Measurements from ENCODE around the gene POLR1G. TPM values are rescaled to one million over a fixed set of nuclear protein-coding genes. Genes with fewer than 3 reads are reported as not detected.

The POLR1G gene
- polyA plus RNA-seq, 1 of the 3 experiments (the other 2 are of a cell fraction), result 11.9 TPM

DNA sequence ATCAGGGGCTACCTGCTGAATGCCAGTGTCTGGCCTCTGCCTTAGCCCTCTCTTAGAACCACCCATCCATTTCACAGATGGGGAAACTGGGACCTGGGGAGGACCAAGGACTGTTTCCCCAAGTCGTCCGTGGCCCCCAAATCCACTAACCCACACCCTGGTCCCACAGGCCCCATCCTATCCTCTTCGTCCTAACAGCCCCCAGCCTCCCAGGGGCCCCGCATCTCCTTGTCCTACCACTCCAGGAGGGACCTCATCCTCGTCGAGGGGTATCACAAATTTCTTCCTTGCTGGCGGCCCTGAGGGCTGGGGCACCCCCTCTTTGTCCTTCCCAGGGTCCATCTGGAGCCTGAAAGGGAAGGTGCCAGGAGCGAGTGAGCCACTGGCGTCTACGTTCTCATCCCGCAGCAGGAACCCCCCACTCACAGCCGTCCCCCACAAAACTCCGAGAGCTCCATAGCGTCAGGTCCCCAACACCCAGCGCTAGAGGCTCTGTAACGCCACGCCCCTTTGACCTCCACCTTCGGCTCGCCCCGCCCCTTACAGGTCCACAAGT, 16.7 kb downstream of the POLR1G start:
- Histone ChIP-seq H3K9ac (peak overlapping the region; percentile 78), H2AFZ (ENCODE audit: low read depth) (no peak overlapping the region), H3K79me2 (ENCODE audit: insufficient read depth) (peaks cover 34% of the 10 kb centered on the region), H3K36me3 (replicated peaks in 1 of 2; ENCODE audit: control insufficient read depth in 1 of 2, insufficient read depth in 2 of 2, low read length in 1 of 2) (peaks cover 4 to 13% of the 10 kb centered on the region in 2 experiments), H3K9me3 (no peaks in the 10 kb centered on the region), H3K27me3 (ENCODE audit: insufficient read depth) (no peaks in the 10 kb centered on the region), H3K4me3 (ENCODE audit: low read depth in 2 of 2, low read length in 1 of 2) (peak overlapping the region; percentile 67 to 85), H3F3A (replicated peaks; ENCODE audit: insufficient read depth) (peaks cover 39% of the 10 kb centered on the region), H3K4me1 (ENCODE audit: control insufficient read depth in 1 of 2, insufficient read depth in 2 of 2, low read depth in 1 of 2, low read length in 1 of 2) (peaks cover 14 to 20% of the 10 kb centered on the region in 2 experiments), H3K27ac (ENCODE audit: low read depth in 2 of 2, low read length in 1 of 2) (peak overlapping the region; percentile 92 to 100), H3K4me2 (peak overlapping the region; percentile 97), H3K9me2 (no peaks in the 10 kb centered on the region), H4K20me1 (ENCODE audit: insufficient read depth) (no peaks in the 10 kb centered on the region; the same call in 1 of the 2 replicates)
- WGBS (ENCODE audit: low lambda C conversion rate), result 7% methylated on average over 19 of the region's 20 CpGs
- ChIA-PET POLR2A (interaction anchor here (1.1 kb wide), 1 partner anchor 56 kb away, joined by 3 read pairs; no protein-coding TSS in a partner anchor), CTCF (interaction anchor here (3.0 to 4.7 kb wide), 3 partner anchors 16 to 63 kb away, joined by 21 to 57 read pairs (median 29); no protein-coding TSS in a partner anchor)
- no peak for DNase-seq
- no peak for TF ChIP-seq MEF2A (IDR thresholded peaks at IDR 0.05; ENCODE audit: borderline replicate concordance, low read depth)
- TF ChIP-seq MXI1 (IDR thresholded peaks at IDR 0.05; ENCODE audit: low read depth, low read length), result no peak
- TF ChIP-seq, protein P1, sequence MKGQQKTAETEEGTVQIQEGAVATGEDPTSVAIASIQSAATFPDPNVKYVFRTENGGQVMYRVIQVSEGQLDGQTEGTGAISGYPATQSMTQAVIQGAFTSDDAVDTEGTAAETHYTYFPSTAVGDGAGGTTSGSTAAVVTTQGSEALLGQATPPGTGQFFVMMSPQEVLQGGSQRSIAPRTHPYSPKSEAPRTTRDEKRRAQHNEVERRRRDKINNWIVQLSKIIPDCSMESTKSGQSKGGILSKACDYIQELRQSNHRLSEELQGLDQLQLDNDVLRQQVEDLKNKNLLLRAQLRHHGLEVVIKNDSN (IDR thresholded peaks at IDR 0.05; ENCODE audit: borderline replicate concordance, low read depth), result no peak
- no peak for TF ChIP-seq SMC3 (IDR thresholded peaks at IDR 0.05; ENCODE audit: low read depth, low read length)
- no peak for TF ChIP-seq SIN3A (IDR thresholded peaks at IDR 0.05; ENCODE audit: borderline replicate concordance, low read depth, low read length)

DNA sequence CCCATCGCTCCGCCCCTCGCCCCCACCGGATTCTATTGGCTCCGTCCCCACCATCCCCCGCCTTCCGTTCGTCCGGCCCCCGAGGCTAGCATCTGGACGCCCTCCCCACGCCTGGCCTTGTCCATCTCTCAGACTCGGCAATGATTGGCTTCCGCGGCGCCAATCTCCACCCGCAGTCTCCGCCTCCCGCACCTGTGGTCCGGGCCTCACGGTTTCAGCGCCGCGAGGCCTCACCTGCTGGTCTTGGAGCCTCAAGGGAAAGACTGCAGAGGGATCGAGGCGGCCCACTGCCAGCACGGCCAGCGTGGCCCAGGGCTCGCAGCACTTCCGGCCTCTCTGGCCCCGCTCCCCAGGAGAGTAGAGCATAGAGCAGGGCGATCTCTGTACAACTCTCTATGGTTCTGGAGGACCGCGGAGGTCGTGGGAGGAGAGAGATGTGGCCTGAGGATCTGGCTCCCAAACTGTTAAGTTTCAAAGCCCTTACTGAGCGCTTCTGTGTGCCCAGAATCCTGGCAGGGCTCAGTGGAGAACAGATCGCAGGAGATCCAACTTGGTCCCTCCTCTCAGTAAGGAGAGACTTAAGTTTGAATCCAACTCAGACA, 17.2 kb downstream of the POLR1G start, which contains the start of gene ERCC1:
Gene ERCC1, minus strand, starts transcription at position 329 of the 602 bp plus-strand sequence. CDS start 543 bp downstream, outside the sequence.
- H3K4me1 ChIP-seq (ENCODE audit: control insufficient read depth in 1 of 2, insufficient read depth in 2 of 2, low read depth in 1 of 2, low read length in 1 of 2), result peaks cover 15 to 20% of the 10 kb centered on the region in 2 experiments
- peak; percentile 98 for DNase-seq
- CTCF ChIA-PET, result interaction anchor here (0.6 to 4.7 kb wide), 4 partner anchors 16 to 101 kb away, joined by 3 to 57 read pairs (median 25); no protein-coding TSS in a partner anchor
- H3K4me2 ChIP-seq, result peak within 1 kb of the TSS; percentile 97
- no peaks in the 10 kb centered on the region for H3K9me3 ChIP-seq
- peak within 1 kb of the TSS; percentile 92 to 100 for H3K27ac ChIP-seq (ENCODE audit: low read depth in 2 of 2, low read length in 1 of 2)
- H3F3A ChIP-seq (replicated peaks; ENCODE audit: insufficient read depth), result peaks cover 38% of the 10 kb centered on the region
- H3K9ac ChIP-seq, result peak within 1 kb of the TSS; percentile 78
- POLR2A ChIA-PET, result interaction anchor here (1.1 kb wide), 1 partner anchor 55 kb away, joined by 3 read pairs; no protein-coding TSS in a partner anchor
- no peaks in the 10 kb centered on the region; the same call in 1 of the 2 replicates for H4K20me1 ChIP-seq (ENCODE audit: insufficient read depth)
- H3K36me3 ChIP-seq (replicated peaks in 1 of 2; ENCODE audit: control insufficient read depth in 1 of 2, insufficient read depth in 2 of 2, low read length in 1 of 2), result peaks cover 4 to 10% of the 10 kb centered on the region in 2 experiments
- H3K4me3 ChIP-seq (ENCODE audit: low read depth in 2 of 2, low read length in 1 of 2), result peak within 1 kb of the TSS; percentile 67 to 85
- 1% methylated on average over 37 of the region's 37 CpGs for WGBS (ENCODE audit: low lambda C conversion rate)
- no peaks in the 10 kb centered on the region for H3K9me2 ChIP-seq
- peak within 1 kb of the TSS; percentile 53 for H2AFZ ChIP-seq (ENCODE audit: low read depth)
- peaks cover 34% of the 10 kb centered on the region for H3K79me2 ChIP-seq (ENCODE audit: insufficient read depth)
- no peaks in the 10 kb centered on the region for H3K27me3 ChIP-seq (ENCODE audit: insufficient read depth)
- TF ChIP-seq TCF12 (IDR thresholded peaks at IDR 0.05), result peak; percentile 46; the same call in 1 of the 2 replicates
- TF ChIP-seq, protein P2, sequence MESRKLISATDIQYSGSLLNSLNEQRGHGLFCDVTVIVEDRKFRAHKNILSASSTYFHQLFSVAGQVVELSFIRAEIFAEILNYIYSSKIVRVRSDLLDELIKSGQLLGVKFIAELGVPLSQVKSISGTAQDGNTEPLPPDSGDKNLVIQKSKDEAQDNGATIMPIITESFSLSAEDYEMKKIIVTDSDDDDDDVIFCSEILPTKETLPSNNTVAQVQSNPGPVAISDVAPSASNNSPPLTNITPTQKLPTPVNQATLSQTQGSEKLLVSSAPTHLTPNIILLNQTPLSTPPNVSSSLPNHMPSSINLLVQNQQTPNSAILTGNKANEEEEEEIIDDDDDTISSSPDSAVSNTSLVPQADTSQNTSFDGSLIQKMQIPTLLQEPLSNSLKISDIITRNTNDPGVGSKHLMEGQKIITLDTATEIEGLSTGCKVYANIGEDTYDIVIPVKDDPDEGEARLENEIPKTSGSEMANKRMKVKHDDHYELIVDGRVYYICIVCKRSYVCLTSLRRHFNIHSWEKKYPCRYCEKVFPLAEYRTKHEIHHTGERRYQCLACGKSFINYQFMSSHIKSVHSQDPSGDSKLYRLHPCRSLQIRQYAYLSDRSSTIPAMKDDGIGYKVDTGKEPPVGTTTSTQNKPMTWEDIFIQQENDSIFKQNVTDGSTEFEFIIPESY (IDR thresholded peaks at IDR 0.05; ENCODE audit: borderline replicate concordance, low read depth), result no peak
- TF ChIP-seq, protein P3, sequence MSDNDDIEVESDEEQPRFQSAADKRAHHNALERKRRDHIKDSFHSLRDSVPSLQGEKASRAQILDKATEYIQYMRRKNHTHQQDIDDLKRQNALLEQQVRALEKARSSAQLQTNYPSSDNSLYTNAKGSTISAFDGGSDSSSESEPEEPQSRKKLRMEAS (IDR thresholded peaks at IDR 0.05; ENCODE audit: low read depth), result peak; percentile 71; the same call in 1 of the 2 replicates
- no peak for TF ChIP-seq FOSL2 (IDR thresholded peaks at IDR 0.05; ENCODE audit: borderline replicate concordance, low read depth)
- TF ChIP-seq CHD2 (IDR thresholded peaks at IDR 0.05; ENCODE audit: low read length, partially characterized antibody), result peak; percentile 68
- TF ChIP-seq ELF1 (IDR thresholded peaks at IDR 0.05), result peak; percentile 86
- TF ChIP-seq RCOR1 (IDR thresholded peaks at IDR 0.05; ENCODE audit: low read length), result no peak
- peak; percentile 60; the same call in 1 of the 2 replicates for TF ChIP-seq SIN3A (IDR thresholded peaks at IDR 0.05; ENCODE audit: borderline replicate concordance, low read depth, low read length)
- TF ChIP-seq, protein P4, sequence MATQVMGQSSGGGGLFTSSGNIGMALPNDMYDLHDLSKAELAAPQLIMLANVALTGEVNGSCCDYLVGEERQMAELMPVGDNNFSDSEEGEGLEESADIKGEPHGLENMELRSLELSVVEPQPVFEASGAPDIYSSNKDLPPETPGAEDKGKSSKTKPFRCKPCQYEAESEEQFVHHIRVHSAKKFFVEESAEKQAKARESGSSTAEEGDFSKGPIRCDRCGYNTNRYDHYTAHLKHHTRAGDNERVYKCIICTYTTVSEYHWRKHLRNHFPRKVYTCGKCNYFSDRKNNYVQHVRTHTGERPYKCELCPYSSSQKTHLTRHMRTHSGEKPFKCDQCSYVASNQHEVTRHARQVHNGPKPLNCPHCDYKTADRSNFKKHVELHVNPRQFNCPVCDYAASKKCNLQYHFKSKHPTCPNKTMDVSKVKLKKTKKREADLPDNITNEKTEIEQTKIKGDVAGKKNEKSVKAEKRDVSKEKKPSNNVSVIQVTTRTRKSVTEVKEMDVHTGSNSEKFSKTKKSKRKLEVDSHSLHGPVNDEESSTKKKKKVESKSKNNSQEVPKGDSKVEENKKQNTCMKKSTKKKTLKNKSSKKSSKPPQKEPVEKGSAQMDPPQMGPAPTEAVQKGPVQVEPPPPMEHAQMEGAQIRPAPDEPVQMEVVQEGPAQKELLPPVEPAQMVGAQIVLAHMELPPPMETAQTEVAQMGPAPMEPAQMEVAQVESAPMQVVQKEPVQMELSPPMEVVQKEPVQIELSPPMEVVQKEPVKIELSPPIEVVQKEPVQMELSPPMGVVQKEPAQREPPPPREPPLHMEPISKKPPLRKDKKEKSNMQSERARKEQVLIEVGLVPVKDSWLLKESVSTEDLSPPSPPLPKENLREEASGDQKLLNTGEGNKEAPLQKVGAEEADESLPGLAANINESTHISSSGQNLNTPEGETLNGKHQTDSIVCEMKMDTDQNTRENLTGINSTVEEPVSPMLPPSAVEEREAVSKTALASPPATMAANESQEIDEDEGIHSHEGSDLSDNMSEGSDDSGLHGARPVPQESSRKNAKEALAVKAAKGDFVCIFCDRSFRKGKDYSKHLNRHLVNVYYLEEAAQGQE (IDR thresholded peaks at IDR 0.05; ENCODE audit: low read depth, low read length), result no peak; the same call in 1 of the 2 replicates
- peak; percentile 83 for TF ChIP-seq GABPA (IDR thresholded peaks at IDR 0.05; ENCODE audit: low read depth)
- no peak for TF ChIP-seq JUND (IDR thresholded peaks at IDR 0.05)
- TF ChIP-seq TAF1 (IDR thresholded peaks at IDR 0.05; ENCODE audit: borderline replicate concordance, low read depth, low read length), result peak; percentile 63
- peak; percentile 21 to 28; a peak in 1 of 4 replicates for TF ChIP-seq EP300 (IDR thresholded peaks at IDR 0.05; ENCODE audit: borderline replicate concordance in 1 of 2, low read depth in 1 of 2, low read length in 1 of 2)
- peak; percentile 86 for TF ChIP-seq POLR2AphosphoS5 (IDR thresholded peaks at IDR 0.05; ENCODE audit: low read depth, low read length)
- TF ChIP-seq SMC3 (IDR thresholded peaks at IDR 0.05; ENCODE audit: low read depth, low read length), result no peak
